NT2/D1 (cell line): ENCODE data around the gene ABCA5.
"Not testable (repeated sequence)": the region's sequence is repeated elsewhere in the genome, so short reads cannot be mapped to it uniquely, and the experiment has no call there.

Source experiments
- DNase-seq: peaks from one replicate; pipeline ENCODE4 v3.0.0-alpha.2; 2011; ENCODE audit warnings: low read depth, low spot score
- H3K27me3 ChIP-seq: 2 replicates; pipeline ENCODE4 v1.6.0; 2011; ENCODE audit warnings: mild to moderate bottlenecking; ENCODE audit not compliant: insufficient read length, insufficient read depth
- H3K36me3 ChIP-seq: 2 replicates; pipeline ENCODE4 v1.6.1; 2011; ENCODE audit warnings: mild to moderate bottlenecking, low read length, mixed read lengths; ENCODE audit not compliant: insufficient read depth, insufficient read length
- H3K4me1 ChIP-seq: 2 replicates; pipeline ENCODE4 v1.5.1; 2011; ENCODE audit not compliant: insufficient read depth, insufficient read length
- H3K4me3 ChIP-seq: 2 replicates; pipeline ENCODE4 v1.5.1; 2011; ENCODE audit warnings: low read depth; ENCODE audit not compliant: insufficient read length
- H3K9ac ChIP-seq: 2 replicates; pipeline ENCODE4 v1.6.0; 2011; ENCODE audit warnings: low read depth; ENCODE audit not compliant: insufficient read length
- H3K9me3 ChIP-seq: 2 replicates; pipeline ENCODE4 v1.5.1; 2011; ENCODE audit warnings: mild to moderate bottlenecking, low read length; ENCODE audit not compliant: insufficient read depth
- SUZ12 ChIP-seq: IDR thresholded peaks from 2 replicates; pipeline ENCODE4 v1.6.1; 2011; ENCODE audit not compliant: insufficient read length, insufficient read depth; ENCODE audit errors: extremely low read depth
- YY1 ChIP-seq: IDR thresholded peaks from 2 replicates; pipeline ENCODE4 v1.6.1; 2011; ENCODE audit not compliant: insufficient read length, insufficient read depth
- ZNF274 ChIP-seq: IDR thresholded peaks from 2 replicates; pipeline ENCODE4 v1.6.1; 2011; ENCODE audit warnings: mild to moderate bottlenecking, low read depth, low read length

The ABCA5 gene

GRCh38 chr17:69213059-69213813 lies 113.7 kb downstream of the ABCA5 start:
- TF ChIP-seq SUZ12: no peak
- no peak for TF ChIP-seq ZNF274
- no peak for TF ChIP-seq YY1
- Histone ChIP-seq H3K4me3 (no peak overlapping the region), H3K27me3 (no peaks in the 10 kb centered on the region), H3K36me3 (no peaks in the 10 kb centered on the region), H3K9me3 (peaks cover 12% of the 10 kb centered on the region; the same call in 1 of the 2 replicates), H3K4me1 (no peaks in the 10 kb centered on the region), H3K9ac (no peak overlapping the region)
- no peak for DNase-seq

- no peak overlapping the region for H3K9ac ChIP-seq
- no peaks in the 10 kb centered on the region for H3K4me1 ChIP-seq
- H3K27me3 ChIP-seq: no peaks in the 10 kb centered on the region
- DNase-seq: no peak
- peaks cover 12% of the 10 kb centered on the region; the same call in 1 of the 2 replicates for H3K9me3 ChIP-seq
- H3K36me3 ChIP-seq: no peaks in the 10 kb centered on the region
- no peak overlapping the region for H3K4me3 ChIP-seq
- no peak for TF ChIP-seq SUZ12
Measured at GRCh38 chr17:69208640-69209039, 118.3 kb downstream of the ABCA5 start.

- no peak for TF ChIP-seq YY1
- TF ChIP-seq SUZ12: no peak
- TF ChIP-seq ZNF274: no peak
- H3K9me3 ChIP-seq: 0 out of 2 replicates have a peak, but pooled peaks cover 3% of the 10 kb centered on the region
- H3K9ac ChIP-seq: no peak overlapping the region
- no peaks in the 10 kb centered on the region for H3K27me3 ChIP-seq
- H3K36me3 ChIP-seq: no peaks in the 10 kb centered on the region
- no peaks in the 10 kb centered on the region for H3K4me1 ChIP-seq
- no peak for DNase-seq
- H3K4me3 ChIP-seq: no peak overlapping the region
Measured at GRCh38 chr17:69207151-69207550, 119.8 kb downstream of the ABCA5 start.

GRCh38 chr17:69198238-69198637 lies 128.7 kb downstream of the ABCA5 start:
- Histone ChIP-seq H3K4me3 (no peak overlapping the region), H3K36me3 (no peaks in the 10 kb centered on the region), H3K9ac (no peak overlapping the region), H3K27me3 (no peaks in the 10 kb centered on the region), H3K9me3 (no peaks in the 10 kb centered on the region), H3K4me1 (no peaks in the 10 kb centered on the region)
- DNase-seq: no peak
- no peak for TF ChIP-seq SUZ12
- no peak for TF ChIP-seq ZNF274

GRCh38 chr17:69196105-69196653 lies 130.8 kb downstream of the ABCA5 start:
- H3K9me3 ChIP-seq, H3K36me3 ChIP-seq, H3K27me3 ChIP-seq, H3K9ac ChIP-seq, DNase-seq, H3K4me1 ChIP-seq, H3K4me3 ChIP-seq: not testable (repeated sequence)
